Ovary (tissue), 3 donors: ENCODE measurements around the gene SMIM41.

Source experiments
- EP300 ChIP-seq: sonication (generic); formaldehyde crosslinking; IDR thresholded peaks from one replicate; pipeline ENCODE4 v1.6.1; 2017; ENCODE audit warnings: antibody characterized with exemption
- POLR2A ChIP-seq: fragments of 450-650 bp; IDR thresholded peaks from one replicate; pipeline ENCODE4 v1.6.1; 2017; ENCODE audit warnings: antibody characterized with exemption, mild to moderate bottlenecking, moderate library complexity
- TF ChIP-seq, protein P1 (sequence below), 3 donors: fragments of 450-650 bp in 2 of 3; fragments of 200-600 bp in 1 of 3; IDR thresholded peaks; one replicate each; pipeline versions ENCODE4 v1.5.1 to v1.8.0; 2016 to 2022; ENCODE audit warnings: antibody characterized with exemption in 3 of 3, mild to moderate bottlenecking in 1 of 3
- donor health status: DM: no; HTN: no; CAD: no.

DNA sequence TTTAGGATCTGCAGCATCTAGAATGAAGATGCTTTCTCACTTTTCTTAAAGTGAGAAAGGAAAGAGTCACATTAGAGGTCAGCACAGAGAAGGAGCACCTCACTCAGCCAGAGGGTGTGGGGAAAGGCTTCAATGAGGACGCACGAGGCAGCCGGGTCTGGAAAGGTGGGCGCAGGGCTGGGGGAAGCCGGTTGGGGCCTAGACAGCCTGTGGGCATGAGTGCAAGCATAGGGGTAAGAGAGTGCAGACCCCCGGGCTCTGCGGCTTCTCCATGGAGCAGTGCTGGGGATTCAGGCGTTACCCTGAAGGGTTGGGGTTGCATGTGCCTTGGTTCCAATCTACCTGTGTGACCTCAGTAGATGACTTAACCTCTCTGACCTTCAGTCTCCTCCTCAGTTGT is 62.4 kb downstream of the SMIM41 start:
- TF ChIP-seq, protein P1, sequence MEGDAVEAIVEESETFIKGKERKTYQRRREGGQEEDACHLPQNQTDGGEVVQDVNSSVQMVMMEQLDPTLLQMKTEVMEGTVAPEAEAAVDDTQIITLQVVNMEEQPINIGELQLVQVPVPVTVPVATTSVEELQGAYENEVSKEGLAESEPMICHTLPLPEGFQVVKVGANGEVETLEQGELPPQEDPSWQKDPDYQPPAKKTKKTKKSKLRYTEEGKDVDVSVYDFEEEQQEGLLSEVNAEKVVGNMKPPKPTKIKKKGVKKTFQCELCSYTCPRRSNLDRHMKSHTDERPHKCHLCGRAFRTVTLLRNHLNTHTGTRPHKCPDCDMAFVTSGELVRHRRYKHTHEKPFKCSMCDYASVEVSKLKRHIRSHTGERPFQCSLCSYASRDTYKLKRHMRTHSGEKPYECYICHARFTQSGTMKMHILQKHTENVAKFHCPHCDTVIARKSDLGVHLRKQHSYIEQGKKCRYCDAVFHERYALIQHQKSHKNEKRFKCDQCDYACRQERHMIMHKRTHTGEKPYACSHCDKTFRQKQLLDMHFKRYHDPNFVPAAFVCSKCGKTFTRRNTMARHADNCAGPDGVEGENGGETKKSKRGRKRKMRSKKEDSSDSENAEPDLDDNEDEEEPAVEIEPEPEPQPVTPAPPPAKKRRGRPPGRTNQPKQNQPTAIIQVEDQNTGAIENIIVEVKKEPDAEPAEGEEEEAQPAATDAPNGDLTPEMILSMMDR (IDR thresholded peaks at IDR 0.05): no peak
- no peak for TF ChIP-seq POLR2A
- no peak for TF ChIP-seq EP300
